ENCODE measurements around the gene ADGRF3.
A peak's percentile ranks its signal among the peaks of the same experiment; 100 is the strongest.
"Not testable (repeated sequence)": the region's sequence is repeated elsewhere in the genome, so short reads cannot be mapped to it uniquely, and the experiment has no call there.

The ADGRF3 gene

GRCh38 chr2:26314243-26314642 is 32.3 kb downstream of the ADGRF3 start:
- DNase-seq: no peak

- no peak for DNase-seq
These were observed 33.1 kb downstream of the ADGRF3 start for GRCh38 chr2:26313446-26313845.

- no peak for DNase-seq
These were observed 34.1 kb downstream of the ADGRF3 start for GRCh38 chr2:26312471-26312870.

- no peak for DNase-seq
These were observed 36.7 kb downstream of the ADGRF3 start for GRCh38 chr2:26309921-26310320.

- DNase-seq: no peak
These were observed 41.0 kb downstream of the ADGRF3 start for GRCh38 chr2:26305540-26305939.

GRCh38 chr2:26305094-26305493 is 41.5 kb downstream of the ADGRF3 start:
- DNase-seq: not testable (repeated sequence)

GRCh38 chr2:26302846-26303245 is 43.7 kb downstream of the ADGRF3 start:
- no peak for DNase-seq

- no peak for DNase-seq
These were observed 46.2 kb downstream of the ADGRF3 start for GRCh38 chr2:26300234-26300925.

- DNase-seq: peak in 1 of 2 experiments; percentile 7
These were observed 47.0 kb downstream of the ADGRF3 start for GRCh38 chr2:26299471-26300101.

- DNase-seq: no peak
These were observed 47.8 kb downstream of the ADGRF3 start for GRCh38 chr2:26298638-26299393.

GRCh38 chr2:26298286-26298637 is 48.3 kb downstream of the ADGRF3 start:
- no peak for DNase-seq

- no peak for DNase-seq
These were observed 49.5 kb downstream of the ADGRF3 start for GRCh38 chr2:26297061-26297460.

- no peak for DNase-seq
These were observed 51.1 kb downstream of the ADGRF3 start for GRCh38 chr2:26295511-26295910.

GRCh38 chr2:26292646-26293045 is 53.9 kb downstream of the ADGRF3 start:
- DNase-seq: no peak

- DNase-seq: no peak
These were observed 56.6 kb downstream of the ADGRF3 start for GRCh38 chr2:26290001-26290400.

GRCh38 chr2:26285931-26286330 is 60.7 kb downstream of the ADGRF3 start:
- DNase-seq: no peak

GRCh38 chr2:26284132-26284531 is 62.5 kb downstream of the ADGRF3 start:
- no peak for DNase-seq

- DNase-seq: no peak
These were observed 63.0 kb downstream of the ADGRF3 start for GRCh38 chr2:26283606-26284005.

- DNase-seq: no peak
These were observed 65.4 kb downstream of the ADGRF3 start for GRCh38 chr2:26281226-26281625.

- DNase-seq: no peak
These were observed 66.7 kb downstream of the ADGRF3 start for GRCh38 chr2:26279886-26280285.

GRCh38 chr2:26276484-26277227 is 69.9 kb downstream of the ADGRF3 start:
- DNase-seq: no peak

GRCh38 chr2:26274058-26274613 is 72.5 kb downstream of the ADGRF3 start:
- DNase-seq: no peak

GRCh38 chr2:26273501-26273900 is 73.1 kb downstream of the ADGRF3 start:
- no peak for DNase-seq

Measured in Kasumi-1 (cell line).